ENCODE results near the gene PTGES3L.
A peak's percentile ranks its signal among the peaks of the same experiment; 100 is the strongest.
"Not testable (repeated sequence)": the region's sequence is repeated elsewhere in the genome, so short reads cannot be mapped to it uniquely, and the experiment has no call there.

The PTGES3L gene

DNA sequence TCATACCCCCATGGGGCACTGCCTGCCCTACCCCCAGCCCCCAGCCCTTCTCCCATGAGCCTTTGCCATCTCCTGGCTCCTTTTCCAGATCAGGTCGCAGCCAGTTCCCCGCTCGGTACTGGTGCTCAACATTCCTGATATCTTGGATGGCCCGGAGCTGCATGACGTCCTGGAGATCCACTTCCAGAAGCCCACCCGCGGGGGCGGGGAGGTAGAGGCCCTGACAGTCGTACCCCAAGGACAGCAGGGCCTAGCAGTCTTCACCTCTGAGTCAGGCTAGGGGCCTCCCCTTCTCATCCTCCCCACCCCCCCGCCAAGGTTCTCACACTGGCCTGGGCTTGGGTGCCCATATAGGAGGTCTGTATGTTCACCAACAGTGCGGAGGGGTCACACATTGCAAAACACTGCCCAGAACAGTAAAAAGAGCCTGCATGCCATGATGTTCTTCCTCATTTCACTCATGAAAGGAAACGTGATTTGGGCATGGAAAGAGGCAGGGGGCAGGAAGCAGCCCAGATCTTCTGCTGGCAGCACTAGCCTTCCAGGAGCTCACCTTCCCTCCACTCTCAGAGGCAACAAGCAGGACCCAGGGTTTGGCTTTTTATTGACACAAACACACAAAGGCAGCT, 34.3 kb upstream of the PTGES3L start:
- no peak for DNase-seq

DNA sequence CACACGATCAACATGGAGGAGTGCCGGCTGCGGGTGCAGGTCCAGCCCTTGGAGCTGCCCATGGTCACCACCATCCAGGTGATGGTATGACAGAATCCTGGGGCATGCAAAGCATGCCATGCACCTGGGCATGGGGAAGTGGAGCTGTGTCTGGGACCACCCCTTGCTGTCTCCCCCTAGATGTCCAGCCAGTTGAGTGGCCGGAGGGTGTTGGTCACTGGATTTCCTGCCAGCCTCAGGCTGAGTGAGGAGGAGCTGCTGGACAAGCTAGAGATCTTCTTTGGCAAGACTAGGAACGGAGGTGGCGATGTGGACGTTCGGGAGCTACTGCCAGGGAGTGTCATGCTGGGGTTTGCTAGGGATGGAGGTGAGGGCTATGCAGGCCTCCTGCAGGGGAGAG, 33.4 kb upstream of the PTGES3L start:
- no peak for DNase-seq

DNA sequence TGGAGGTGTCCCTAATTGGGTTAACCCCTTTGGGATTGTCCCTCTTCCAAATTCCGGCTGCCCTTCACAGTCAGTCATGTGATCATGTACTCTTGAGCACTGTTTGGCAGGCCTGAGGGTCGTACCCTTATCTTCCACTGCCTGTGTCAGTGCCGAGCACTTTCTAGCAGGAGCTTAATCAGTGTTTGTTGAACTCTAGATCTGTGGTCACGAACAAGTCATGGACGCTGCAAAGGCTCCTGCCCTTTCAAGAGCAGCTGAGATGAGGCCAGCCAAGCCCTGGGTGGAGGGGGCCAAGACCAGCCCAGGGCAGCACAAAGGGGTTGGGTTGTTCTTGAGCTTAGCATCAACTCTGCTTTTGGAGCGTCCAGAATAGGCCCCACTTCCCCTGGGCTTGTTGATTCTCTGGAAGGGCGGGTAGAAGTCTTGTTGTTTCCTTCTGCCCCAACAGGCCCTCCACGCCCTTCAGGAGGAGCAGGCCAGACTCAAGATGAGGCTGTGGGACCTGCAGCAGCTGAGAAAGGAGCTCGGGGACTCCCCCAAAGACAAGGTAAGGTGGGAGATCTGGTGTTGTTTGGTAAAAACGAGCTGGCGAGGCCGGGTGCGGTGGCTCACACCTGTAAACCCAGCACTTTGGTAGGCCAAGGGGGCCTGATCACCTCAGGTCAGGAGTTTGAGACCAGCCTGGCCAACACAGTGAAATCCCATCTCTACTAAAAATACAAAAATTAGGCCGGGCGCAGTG, 32.0 kb upstream of the PTGES3L start:
- DNase-seq: no peak

DNA sequence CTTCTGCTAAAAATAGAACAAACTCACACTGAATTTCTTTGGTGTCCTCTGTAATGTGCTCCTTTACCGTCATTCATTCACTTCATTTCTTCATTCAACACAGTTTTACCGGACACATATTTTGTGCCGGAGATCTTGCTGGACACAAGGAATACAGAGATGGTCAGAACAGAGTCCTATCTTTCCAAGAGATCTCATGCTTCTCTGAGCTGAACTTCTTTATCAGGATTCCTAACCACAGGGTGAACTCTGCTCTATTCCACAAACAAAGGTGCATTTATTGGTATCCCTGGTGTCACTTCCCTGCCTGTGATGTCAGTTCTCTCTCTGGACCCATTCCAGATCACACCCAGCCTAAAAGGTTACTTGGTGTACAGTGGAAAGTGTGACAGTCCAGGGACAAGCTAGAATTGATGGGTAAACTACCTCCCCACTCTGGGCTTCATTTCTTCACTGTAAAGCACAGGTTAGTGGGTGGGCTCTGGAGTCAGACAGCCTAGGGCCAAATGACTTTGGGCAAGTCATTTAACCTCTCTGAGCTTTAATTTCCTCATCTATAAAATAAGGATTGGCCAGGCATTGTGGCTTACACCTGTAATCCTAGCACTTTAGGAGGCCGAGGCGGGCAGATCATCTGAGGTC, 30.9 kb upstream of the PTGES3L start:
- no peak for DNase-seq

DNA sequence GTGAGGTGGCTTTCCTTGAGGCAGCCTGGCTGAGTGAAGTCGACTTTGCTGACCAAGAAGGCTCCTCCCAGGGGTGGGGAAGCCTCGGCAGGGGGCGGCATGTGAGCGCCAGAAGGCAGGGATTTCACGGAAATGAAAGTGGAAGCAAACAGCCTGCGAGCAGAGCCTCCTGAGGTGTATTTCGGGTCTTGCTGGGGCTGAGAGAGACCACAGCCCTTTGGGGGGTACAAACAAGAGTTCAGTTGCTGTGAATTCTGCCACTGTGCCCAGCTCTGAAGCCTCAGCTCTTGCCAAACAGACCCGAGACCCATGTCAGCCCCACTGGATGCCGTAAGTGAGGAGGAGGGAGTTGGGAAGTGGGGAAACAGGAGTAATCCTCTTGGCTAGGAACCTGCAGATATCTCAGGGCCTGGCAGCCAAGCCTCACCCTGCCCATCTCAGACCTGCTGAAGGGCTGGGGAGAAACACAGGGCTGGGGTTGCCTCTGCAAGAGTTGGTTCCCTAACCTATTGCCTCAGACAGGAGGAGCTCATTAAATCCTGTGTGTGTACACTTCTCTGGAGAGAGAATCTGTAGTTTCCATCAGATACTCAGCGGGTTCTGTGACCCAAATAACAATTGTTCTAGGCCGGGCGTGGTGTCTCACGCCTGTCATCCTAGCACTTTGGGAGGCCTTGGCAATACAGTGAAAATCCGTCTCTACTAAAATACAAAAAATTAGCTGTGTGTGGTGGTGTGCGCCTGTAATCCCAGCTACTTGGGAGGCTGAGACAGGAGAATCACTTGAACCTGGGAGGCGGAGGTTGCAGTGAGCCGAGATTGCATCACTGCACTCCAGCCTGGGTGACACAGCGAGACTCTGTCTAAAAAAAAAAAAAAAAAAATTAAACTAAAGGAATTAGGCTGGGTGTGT, 27.0 kb upstream of the PTGES3L start, which contains the start of gene IFI35:
Gene IFI35, plus strand, starts transcription at position 146 of the 913 bp plus-strand sequence. Its CDS starts 164 bp downstream, at position 310.
- peak; percentile 78 for DNase-seq

DNA sequence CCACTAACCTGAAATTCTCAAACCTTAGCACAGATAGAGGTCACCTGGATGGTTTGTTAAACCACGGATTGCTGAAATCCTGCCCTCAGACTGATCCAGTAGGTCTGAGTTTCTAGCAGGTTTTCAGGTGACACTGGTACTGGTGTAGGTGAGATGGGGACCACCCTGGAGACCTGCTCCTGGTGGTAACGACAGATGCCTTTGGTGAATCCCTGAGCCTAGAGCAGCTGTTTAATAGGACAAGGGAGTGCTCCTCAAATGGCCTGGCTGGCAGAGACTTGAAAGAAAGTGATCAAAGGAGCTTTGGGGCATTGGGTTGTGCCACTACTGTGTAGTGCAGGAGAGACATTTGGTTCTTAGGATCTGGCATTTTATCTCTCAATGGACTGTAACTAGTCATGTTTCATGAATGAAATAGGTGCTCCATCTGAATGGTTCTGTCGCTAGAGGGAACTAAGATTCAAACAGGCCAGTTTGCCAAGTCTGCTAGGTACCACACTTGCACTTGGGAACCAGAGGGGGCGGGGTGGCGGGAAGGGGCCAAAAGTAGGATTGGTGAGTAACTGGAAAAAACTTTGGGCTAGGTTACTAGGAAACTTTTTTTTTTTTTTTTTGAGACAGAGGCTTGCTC, 23.8 kb upstream of the PTGES3L start:
- no peak for DNase-seq

DNA sequence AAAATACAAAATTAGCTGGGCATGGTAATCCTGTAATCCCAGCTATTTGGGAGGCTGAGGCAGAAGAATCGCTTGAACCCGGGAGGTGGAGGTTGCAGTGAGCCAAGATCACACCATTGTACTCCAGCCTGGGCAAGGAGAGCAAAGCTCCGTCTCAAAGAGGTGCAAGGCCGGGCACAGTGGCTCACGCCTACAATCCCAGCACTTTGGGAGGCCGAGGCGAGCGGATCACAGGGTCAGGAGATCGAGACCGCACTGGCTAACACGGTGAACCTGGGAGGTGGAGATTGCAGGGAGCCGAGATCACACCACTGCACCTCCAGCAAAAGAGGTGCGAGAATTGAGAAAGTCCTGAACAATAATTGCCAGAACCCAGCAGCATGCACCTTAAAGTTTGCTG, 21.0 kb upstream of the PTGES3L start:
- DNase-seq: not testable (repeated sequence)

DNA sequence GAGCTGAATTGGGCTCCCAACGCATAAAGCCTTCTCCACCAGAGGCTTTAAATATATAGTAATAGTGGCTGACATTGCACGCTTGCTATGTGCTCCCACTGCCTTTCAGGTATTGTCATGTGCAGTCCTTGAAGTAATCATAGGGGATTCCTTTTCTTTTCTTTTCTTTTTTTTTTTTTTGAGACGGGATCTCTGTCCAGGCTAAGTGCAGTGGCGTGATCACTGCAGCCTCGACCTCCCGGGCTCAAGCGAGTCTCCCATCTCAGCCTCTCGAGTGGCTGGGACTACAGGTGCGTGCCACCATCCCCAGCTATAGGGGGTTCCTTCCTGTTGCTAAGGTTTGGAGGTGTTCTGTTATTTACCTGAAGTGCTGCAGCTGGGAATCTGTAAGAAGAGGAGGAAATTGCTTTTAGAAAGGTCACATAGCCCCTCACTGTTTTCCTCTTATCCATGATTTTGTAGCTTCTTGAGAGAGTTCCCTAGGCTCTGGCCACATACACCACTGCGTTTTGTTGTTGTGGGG, 19.2 kb upstream of the PTGES3L start:
- no peak for DNase-seq

DNA sequence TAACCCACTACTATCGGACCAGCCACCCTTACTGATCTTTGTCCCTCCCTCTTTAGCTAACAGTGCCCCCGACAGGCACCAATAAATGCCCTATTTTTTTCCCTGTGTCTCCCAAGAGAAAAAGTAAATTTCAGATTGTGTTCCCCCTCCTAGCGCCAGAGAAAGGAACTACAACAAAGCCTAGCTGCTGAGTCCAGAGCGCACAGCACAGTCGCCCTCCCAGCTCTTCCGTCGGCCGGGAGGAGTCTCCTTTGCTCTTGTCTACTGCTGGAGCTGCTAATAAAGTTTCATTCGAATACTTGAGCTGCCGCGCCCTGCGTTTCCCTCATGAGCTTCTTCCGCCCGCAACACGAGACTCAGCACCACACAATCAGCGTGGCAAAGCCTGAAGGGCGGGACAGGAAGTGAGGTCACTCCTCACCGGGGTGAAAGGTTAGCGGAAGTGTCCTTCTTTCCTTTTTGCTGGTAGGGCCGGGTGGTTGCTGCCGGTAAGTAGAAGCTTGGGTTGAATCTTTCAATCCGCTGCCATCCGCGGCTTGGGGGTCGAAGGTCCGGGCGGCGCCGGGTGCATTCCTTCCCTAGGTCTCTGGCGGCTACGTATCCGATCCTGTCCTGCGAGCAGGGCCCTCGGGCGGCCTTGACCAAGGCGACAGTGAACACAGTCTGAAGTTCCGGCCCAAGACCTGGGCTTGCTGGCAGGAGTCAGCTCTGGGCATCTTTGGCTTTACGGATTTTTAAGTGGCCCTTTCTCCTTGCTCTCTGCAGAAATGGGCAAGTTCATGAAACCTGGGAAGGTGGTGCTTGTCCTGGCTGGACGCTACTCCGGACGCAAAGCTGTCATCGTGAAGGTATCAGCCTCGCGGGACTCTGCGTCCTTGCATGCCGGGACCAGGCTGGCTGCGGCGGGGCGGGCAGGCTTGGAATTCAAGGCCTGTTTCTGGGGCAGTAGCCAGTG, 18.4 kb upstream of the PTGES3L start, which contains the start of gene RPL27:
Gene RPL27, plus strand, starts transcription at position 436 of the 955 bp plus-strand sequence. Its CDS starts 332 bp downstream, at position 768.
- DNase-seq: peak; percentile 98

DNA sequence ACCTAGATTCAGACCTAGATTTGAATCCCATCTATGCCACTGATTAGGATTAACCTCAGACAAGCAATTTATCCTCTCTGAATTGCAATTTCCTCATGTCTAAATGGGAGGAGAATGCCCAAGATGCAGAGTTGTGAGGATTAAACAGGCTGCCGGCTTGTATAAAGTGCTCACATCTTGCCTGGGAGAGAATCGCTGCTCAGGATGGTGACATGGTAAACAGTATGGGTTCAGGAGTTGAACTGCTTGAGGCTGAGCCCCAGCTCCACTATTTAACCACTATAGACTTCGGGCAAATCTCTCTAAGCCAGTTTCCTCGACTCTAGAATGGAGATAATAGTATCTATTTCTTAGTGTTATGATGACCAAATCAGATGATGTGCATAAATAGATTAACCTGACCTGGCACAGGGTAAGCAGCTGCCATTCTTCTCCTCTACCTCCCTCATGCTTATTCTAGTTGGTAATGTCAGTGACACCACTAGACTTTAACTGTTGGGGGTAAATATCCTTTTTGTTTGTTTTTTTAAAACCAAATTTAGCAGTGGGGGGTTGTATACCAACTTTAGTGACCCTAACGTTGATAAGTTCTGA, 17.6 kb upstream of the PTGES3L start:
- DNase-seq: no peak

DNA sequence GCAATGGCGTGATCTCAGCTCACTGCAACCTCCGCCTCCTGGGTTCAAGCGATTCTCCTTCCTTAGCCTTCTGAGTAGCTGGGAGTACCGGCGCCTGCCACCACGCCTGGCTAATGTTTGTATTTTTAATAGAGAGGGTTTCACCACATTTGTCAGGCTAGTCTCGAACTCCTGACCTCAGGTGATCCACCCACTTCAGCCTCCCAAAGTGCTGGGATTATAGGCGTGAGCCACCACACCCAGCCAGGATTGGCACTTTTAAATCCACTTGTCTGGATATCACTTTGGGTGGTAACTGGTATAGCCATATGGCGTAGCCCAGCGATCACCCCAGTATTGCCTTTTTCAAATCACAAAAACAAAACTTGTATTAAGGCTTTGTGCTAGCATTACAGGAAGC, 14.0 kb upstream of the PTGES3L start:
- not testable (repeated sequence) for DNase-seq

DNA sequence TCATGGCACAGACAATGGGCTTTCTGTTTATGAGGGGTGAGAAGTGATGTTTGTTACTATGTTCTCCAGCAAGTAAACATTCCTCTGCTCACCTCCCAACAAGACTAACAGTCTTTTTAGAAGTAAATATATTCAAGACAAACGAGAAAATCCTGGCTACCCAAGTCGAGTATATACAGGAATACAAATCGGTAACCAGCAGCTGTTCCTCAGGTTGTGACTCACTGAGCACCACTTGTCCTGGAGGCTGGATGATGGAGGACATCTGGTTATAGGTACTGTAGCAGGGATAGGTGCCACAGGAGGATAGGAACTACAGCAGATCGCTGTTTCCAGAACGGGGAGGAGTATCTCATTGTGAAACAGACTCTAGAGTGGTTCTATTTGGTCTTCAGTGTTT, 13.0 kb upstream of the PTGES3L start:
- no peak for DNase-seq

DNA sequence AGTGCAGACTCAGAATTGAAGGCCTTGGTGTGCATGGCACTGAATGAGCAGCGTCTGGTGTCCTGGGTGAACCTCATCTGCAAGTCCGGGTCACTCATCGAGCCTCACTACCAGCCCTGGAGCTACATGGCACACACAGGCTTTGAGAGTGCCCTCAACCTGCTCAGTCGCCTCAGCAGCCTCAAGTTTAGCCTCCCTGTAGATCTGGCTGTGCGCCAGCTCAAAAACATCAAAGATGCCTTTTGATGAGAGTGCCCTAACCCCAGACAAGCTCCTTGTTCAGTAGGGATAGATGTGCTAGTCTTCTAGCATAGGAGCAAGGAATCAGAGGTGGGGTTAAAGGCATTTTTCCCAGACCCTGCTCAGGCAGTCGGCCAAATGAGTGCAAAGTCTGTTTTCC, 11.6 kb upstream of the PTGES3L start:
- no peak for DNase-seq

DNA sequence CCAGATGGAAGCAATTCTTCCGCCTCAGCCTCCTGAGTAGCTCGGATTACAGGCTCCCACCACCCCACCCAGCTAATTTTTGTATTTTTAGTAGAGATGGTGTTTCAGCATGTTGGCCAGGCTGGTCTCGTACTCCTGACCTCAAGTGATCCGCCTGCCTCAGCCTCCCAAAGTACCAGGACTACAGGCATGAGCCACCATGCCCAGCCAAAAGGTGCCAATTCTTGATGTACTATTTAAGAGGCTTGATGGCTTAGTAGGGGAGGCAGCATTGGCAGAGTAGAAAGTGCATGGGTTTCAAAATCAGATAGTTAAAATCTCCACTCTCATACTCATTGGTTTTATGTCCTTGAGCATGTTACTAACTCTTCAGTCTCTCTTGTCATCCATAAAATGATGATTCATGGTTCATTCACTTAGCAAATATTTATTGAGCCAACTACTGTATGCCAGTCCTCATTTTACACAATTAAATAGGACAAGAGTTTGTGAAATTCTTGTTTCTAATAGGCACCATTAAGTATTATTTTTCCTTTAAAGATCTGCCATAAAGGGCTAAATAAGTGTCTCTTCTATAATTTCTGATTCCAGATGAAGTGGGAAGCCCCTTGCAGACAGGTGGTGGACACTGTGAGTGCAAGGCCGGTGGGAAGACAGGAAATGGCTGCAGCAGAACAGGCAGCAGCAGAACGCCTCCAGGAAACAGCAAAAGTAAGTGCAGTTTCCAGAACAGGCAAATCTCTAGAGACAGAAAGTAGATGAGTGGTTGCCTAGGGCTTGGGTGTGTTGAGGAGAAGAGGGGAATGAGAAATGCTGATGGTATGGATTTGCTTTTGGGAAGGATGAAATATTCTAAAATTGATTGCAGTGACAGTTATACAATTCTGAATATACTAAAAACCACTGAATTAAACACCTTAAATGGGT, 10.1 kb upstream of the PTGES3L start:
- DNase-seq: no peak

DNA sequence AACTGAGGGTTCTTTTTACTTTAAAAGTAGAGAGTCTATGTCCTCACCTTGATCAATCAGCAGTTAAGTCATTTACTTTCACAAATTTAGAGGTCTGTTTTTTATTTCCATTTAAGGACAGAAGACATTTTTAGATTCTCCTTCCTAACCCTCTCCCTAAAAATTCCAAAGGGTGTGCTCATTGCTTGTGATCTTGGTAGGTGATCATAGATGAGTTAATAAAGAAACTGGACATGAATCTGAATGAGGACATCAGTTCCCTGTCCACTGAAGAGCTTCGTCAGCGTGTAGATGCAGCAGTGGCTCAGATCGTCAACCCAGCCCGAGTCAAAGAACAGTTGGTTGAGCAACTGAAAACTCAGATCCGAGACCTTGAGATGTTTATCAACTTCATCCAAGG, 9.3 kb upstream of the PTGES3L start:
- DNase-seq: no peak

DNA sequence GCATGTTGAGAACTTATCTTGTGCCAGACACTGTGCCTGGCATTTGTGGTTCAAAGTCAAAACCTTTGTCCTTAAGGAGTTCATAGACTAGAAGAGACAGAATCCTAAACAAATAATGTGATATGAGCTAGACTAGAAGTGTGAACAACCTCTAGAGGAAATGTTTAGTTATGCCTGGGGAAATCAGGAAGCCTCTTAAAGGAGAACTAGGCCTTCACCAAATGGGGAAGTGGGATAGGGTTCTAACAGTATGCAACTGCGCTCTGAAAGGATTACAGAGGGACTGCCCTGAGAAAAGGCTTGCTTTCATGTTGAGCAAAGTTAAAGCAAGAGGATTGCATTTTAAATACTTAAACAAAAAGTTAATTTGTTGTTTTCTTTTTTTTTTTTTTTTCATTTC, 5.3 kb upstream of the PTGES3L start:
- DNase-seq: no peak

DNA sequence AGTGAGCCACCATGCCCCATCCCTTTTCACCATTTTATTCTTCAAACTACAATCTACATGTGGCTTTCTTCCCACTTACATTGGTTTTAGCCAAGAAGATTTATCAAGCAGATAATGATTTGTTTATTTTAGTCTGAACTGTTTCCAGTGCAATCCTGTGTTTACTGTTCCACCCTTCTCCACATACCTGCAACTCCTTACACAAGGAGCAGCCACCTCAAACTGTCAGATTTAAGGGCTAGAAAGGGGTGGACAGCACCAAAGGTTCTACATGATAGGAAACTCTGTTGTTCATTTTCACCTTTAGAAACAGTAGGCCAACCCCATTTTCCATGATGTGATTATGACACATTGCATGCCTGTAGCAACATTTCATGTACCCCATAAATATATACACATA, 2.4 kb upstream of the PTGES3L start:
- no peak for DNase-seq

DNA sequence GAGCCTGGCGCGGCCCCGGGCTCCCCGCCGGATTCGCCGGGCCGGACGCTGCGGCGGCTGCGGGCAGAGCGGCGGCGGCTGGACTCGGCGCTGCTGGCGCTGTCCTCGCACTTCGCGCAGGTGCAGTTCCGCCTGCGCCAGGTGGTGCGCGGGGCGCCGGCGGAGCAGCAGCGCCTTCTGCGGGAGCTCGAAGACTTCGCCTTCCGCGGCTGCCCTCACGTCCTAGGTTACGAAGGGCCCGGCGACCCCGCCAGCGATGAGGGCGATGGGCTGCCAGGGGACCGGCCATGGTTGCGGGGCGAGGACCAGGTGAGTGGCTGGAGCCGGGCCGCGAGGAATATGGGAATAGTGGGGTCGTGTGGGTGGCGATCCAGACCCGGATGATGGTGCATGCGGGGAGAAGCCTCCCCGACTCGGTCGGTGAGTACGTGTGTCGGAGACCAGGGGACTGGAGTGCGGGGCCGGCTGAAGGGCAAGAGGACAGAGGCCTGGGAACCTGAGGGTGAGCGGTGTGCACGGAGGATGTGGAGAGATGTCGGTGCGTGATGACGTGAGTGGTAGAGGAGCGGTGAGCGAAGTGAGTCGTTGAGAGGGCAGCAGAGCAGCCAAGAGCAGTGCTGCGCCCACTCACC, 1.0 kb upstream of the PTGES3L start:
- DNase-seq: peak; percentile 40

DNA sequence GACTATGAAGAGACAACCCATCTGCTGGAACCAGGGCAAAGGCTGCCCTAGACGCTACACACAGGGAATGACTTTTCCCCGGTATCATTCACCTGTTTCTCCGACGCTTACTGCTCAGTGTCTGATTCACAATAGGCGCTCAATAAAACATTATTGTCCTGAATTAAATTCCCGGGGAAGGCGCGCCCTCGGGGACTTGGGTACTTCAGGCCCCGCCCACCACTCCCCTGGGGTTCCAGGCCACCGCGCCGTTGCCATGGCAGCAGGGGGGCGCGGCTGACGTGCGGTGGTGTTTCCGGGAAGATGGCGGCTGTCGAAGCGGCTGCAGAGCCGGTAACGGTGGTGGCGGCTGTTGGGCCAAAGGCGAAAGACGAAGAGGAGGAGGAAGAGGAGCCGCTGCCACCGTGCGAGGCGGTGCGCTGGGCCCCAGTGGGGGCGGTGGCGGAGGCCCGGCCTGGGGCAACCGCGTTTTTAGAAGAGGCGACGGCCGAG, 440 bp upstream of the PTGES3L start, which contains the start of gene RUNDC1:
Gene RUNDC1, plus strand, starts transcription at position 292 of the 492 bp plus-strand sequence. Its CDS starts 12 bp downstream, at position 304.
- DNase-seq: peak; percentile 89
